GM21390 (cell line): ENCODE results near the gene ZFAND6.
A peak's percentile ranks its signal among the peaks of the same experiment; 100 is the strongest.

ENCODE experiments used
- ATAC-seq: cut with Tn5 transposase; IDR thresholded peaks from one replicate; pipeline ENCODE4 v1.9.1; 2021; ENCODE audit not compliant: unreplicated experiment

Gene ZFAND6

DNA sequence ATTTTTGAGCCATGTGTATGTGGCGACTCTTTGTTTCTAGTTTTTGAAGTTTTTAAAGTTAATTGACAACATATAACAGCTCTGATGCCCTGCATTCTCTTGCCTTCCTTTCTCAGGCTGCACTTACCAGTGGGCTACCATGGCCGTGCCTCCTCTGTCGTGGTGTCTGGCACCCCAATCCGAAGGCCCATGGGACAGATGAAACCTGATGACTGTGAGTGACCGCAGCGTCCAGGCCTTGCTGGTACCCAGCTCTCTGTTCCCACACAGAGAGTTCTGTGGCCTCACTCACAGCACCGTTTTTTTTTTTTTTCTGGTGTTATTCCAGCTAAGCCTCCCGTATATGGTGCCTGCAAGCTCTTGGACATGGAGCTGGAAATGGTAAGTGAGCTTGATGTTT is 108.5 kb downstream of the ZFAND6 start:
- no peak for ATAC-seq

DNA sequence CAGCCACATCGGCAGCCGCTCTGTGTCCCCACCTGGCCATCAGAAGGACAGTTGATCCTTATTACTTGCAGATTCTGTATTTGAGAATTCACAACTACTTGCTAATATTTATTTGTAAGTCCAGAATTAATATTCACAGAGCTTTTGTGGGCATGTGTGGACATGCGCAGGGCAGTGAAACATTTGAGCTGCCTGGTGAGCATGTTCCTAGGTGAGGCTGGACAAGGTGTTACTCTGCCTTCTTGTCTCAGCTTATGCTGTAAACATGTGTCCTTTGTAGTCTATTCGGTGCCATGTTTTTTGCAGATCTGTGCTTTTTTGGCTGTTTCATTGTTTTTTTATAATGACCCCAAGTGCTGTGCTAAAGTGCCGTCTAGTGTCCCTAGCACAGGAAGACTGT is 108.9 kb downstream of the ZFAND6 start:
- ATAC-seq = no peak

DNA sequence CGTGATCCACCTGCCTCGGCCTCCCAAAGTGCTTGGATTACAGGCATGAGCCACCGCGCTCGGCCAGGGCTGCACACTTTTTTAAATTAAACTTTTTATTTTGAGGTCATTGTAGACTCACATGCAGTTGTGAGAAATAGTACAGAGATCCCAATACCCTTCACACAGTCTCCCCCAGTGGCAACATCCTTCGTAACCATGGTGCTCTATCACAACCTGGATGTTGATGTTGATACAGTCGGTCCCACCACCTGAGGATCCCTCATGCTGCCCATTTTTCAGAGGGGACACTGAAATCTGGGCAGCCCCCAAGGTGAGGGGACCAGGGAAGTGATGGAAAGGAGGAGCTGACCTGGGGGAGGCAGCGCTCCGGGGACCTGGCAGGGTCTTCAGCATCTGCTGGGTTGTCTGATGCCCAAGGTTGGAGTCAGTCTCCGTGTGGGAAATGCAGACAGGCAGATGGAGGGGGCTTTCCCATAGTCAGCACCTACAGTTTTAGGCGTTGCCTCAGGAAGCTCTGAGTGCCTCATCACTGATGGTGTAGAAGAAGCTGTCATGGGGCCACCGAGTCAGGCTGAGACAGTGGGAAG is 110.4 kb downstream of the ZFAND6 start:
- ATAC-seq = no peak

DNA sequence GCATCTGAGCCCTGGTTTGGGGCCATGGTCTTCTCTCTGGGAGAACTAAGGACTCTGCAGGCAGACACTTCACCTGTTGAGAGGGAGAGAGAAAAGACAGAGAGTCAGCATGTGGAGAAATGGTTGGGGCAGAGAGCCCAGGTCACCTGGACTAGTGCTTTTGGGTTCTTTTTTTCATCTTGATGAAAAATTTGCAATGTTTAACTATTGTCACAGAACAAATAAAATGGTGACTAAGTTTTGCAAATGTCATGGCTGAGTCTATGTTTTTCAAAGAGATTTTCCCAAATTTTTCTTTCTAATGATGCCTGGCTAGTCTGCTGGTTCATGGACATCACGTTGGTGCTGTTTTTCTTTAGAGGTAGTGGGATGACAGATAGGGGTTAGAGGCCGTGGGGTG is 111.1 kb downstream of the ZFAND6 start:
- ATAC-seq = no peak

DNA sequence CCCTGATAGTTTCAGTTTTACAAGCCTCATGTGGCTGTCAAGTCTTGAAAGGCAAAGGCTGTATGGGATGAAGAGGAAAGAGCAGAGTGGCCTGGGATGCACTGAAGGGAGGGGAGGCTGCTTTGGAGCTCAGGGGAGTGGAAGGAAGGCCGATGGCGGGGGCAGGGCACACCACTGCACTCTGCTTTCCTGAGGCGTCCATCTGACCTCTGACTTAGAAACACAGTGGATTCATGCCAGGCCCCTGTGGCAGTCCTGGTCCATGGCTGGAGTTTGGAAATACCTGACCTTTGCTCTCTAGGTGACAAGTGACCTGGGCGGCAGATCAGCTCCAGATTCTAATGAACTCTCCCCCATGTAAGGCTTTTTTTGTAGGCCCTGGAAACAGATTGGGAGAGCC is 112.3 kb downstream of the ZFAND6 start:
- no peak for ATAC-seq

DNA sequence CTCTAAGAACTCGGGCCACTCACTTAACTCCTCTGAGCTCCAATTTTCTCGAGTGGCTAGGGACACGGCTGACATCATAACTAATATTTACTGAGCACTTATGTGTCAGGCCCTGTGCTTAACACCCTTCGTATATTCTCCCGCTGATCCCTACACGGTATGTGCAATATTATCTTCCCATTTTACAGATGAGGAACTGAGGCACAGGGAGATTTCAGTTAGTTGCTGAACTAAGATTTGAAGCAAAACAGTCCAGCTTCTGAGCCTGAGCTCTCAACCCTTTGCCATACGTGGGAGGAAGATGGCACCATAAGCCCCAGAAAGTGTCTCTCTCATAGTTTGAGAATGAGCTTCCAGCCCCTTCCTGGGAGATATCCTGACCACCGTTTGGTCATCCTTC is 112.9 kb downstream of the ZFAND6 start:
- ATAC-seq = no peak

DNA sequence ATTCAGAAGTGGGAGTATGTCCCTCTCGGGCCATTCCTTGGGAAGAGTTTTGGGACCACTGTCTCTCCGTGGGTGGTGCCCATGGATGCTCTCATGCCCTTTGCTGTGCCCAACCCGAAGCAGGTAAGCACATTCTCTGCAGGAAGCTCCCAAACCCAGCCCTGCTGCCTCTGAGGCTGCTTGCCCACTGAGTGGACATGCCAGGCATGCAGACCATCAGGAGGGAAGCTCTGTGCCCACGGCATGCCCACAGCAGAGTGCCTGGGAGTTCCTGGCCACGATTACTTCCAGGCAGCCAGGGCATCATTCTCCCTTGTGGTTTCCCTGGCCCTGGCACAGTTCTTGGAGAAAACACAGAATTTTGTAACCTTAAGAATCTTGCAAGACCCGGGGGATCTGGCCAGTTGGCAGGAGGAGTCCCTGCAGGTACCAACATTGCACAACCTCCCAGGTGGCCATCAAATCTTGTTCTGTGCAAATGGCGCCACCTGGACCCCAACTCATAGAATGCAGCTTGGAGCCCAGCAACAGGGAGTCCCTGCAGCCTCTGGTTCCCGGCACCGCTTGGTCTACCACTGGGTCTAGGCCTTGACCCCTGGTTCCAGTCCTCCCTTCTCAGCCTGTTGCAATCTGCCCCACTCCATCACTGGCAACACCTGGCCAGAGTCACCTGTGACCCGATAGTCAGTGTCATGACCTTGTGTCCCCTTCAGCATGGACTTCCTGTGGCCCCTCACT is 113.7 kb downstream of the ZFAND6 start:
- peak; percentile 90 for ATAC-seq

DNA sequence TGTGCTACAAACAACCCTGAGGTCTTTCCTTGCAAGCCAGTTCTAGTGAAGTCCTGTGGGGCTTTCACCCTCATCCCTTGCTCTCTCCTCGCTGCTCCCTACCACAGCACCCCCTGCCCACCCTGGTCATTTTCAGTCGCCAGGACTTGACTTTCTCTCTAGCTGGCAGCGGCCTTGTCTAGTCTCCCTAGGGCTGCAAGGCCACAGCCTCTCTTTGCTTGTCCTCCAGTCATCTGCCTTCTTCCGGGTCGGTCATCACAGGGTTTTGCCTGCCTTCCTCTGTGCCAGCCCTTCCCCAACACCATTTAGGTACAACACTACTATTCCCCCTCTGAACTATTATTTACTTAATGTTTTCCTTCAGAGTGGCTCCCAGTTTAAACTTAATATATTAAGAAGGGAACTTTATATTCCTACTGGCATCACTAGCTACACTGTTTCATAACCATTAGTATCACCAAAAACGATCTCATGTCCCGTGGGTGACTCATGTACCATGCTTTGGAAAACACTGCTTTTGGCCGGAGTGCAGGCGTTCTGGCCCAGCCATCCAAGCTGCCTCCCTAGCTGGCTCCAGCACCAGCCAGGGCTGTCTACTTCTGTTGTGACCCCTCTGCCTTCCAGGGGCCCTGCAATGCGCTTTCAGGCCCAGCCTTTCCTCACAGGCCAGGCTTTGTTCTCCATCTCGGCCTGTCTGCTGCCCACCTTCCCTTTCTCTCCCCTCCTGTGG is 114.7 kb downstream of the ZFAND6 start:
- no peak for ATAC-seq

DNA sequence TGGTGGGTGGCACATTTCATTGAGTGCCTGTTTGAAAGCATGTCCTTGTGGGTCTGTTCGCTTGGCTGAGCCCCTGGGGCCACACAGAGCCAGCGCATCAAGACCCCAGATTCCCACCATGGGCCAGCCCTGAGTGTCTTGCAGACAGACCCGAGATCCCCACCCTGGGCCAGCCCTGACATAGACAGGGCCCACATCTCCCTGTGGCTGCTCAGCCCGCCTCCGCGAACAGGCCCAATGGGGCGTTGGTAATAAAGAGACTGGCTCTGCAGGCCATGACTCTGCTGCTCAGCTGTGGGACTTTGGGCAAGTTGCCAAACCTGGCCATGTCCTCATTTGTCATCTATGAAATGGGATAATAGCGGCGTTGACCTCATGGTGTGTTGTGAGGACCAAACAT is 116.0 kb downstream of the ZFAND6 start:
- ATAC-seq = no peak

DNA sequence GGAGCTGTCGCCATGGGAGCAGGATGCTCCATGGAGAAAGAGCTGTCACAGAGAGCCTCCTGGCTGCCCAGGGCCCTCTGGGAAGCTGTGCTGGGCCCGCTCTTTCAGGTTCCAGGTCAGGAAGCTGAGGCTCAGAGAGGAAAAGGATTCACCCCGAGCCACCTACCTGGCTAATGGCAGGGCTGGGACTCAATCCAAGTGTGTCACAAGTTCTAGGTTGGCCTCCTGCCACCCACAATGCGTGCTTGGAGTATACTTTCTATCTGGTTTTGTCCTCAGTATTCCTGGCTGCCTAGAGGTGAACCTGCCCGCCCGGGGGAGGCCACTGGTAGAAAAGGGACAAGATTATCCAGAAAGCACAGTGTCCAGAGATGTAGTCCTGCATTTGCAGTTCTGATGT is 117.0 kb downstream of the ZFAND6 start:
- no peak for ATAC-seq

DNA sequence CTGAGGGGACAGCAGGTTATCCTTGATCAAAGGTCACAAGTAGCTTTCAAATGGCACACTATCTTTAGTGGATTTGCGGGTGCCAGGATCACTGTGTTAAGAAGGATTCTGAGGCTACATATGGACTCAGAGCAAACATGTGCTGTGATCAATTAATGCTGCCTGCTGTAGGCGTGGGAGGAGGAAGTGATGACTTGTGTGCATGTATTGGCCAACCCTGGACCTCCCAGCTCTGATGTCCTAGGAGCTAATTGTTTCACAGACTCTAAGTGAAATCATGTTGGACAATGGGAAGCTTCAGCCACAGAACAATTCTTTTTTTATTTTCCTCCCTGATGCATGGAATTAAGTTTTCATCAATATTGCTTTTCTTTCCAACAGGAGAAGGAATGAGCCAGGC is 117.7 kb downstream of the ZFAND6 start:
- no peak for ATAC-seq

DNA sequence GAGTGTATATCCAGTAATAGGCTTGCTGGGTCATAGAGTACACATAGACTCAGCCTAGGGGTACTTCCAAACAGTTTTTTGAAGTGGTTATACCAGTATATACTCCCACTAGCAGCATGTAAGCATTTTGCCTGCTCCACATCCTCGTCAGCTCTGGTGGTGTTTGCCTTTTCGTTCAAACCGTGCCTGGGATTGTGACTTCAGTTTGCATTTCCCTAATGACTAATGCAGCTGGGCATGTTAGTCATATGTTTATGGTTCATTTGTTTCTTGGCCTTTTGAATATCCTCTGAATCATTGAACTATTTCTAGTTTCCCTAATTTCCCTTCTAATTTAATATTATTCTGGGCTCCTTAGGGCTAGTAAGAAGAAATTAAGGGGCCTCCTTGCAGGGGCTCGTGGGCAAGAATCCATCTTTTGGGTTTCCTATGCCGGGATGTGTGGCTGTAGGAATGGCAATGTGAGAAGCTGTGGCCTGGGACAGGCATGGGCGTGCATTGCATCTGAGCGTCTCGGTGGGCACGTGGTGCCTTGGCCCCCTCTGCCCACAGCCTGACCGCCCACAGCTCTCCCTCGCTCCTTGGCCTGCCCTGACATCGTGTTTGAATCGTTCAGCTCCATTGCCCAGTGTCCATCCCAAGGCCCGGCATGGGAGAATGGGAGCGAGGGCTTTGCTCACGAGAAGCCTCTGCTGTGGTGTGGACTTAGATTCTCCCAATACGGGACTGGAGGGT is 119.7 kb downstream of the ZFAND6 start:
- no peak for ATAC-seq

DNA sequence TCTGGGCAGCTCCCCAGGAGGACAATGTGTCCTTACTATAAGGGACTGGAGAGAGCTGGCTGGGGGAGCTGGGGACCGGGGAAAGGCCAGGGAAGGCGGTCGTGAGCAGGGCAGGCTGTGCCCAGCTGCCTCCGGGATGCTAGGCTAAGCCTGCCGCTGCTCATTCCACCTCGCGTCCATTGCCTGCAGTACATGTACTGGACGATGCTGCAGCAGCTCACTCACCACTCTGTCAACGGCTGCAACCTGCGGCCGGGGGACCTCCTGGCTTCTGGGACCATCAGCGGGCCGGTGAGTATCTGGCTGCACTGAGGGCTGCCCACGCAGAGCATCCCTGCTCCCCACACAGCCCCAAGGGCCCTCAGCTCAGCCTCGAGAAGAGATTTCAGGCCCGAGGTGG is 120.5 kb downstream of the ZFAND6 start:
- ATAC-seq = no peak

DNA sequence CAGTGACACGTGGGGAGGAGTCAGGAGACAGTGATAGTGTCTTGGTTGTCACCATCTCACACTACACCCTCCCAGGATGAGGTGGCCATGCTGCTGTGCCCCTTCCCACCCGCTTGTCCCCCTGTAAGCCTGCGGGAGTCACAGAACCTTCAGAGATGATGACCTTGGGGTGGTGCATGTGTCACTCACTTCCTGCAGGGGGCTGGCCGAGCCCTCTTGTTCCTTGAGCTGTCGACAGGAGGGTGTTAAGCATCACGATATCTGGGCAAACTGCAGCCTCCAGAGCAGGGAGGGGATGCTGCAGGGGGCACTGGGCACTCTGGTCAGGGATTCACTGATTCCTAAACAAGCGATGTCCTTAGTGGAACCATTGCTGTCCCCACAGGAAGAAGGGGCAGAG is 121.0 kb downstream of the ZFAND6 start:
- ATAC-seq = no peak

DNA sequence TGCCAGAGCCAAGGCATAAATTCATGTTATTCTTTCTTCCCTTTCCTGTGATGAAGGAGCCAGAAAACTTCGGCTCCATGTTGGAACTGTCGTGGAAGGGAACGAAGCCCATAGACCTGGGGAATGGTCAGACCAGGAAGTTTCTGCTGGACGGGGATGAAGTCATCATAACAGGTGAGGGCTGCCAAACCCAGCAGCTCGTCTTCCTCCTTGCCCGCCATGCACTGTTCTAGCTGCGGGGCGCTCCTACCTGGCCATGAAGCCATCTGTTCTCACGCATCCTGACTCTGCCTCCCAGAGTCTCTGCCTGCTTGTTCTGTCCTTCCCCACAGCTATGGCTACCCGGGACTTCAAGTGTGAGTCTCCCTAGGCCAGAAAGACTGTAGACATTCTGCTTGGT is 121.5 kb downstream of the ZFAND6 start:
- no peak for ATAC-seq

DNA sequence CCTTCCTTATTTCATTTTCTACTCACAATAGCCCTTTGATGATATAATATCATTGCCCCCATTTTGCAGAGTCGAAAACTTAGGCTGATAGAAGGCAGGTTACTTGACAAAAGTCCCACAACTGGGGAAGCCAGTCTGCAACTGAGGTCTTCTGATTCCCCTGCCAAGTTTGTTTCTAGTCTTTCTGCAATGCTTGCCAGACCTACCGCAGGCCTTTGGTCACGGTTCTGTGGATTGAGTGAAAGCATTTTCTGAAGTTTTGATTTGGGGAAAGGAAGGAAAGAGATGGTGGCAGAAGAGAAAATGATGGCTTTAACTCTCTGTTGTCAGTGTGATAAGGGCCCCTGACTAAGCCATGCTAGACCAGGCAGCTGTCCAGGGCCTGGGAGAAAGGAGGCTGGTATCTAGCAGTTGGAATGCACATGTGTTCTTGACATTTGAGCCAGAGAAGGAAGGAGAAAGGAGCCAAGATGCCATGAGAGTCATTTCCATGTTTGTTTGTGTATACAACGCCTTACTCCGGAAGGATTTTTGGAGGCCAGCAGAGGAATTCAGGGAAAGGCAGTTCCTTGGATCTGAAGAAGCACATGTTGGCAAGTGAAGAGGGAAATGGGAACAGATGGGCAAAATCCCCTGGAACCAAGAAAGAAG is 123.3 kb downstream of the ZFAND6 start:
- ATAC-seq = no peak

DNA sequence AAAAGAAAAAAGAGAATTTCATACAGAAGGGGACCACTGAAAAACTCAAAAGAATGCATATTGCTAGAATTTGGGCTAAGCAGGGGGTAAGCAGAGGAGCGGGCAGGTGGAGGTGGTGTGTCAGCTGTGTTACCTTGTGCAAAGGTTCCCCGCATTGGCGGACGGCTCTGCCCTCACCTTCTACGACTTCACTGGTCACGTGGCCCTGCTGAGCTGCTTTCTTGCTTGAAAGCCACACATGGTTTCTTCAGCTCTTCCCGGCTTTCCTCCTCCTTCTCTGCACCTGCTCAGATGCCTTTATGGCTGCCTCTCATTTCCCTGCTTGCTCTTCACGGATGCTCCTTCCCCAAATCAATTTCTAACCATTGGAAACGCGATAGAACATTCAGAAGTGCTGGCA is 123.8 kb downstream of the ZFAND6 start:
- no peak for ATAC-seq

DNA sequence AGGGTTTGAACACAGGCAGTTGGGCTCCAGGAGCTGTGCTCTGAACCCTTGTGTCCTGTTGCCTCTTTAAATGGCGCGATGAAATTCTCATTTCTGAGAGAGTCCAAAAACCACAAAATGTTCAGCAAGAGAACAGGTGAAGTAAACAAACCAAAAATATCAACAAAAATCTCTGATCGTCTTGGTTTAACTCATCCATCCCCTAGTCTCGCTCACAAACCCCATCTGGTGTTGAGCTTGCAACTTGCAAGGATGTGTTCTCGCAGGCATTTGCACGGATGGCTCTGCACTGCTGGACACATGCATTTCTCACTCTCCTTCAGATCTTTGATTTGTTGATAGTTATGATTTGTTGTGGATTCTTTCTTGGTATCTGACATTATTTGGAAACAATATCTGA is 124.4 kb downstream of the ZFAND6 start:
- no peak for ATAC-seq

DNA sequence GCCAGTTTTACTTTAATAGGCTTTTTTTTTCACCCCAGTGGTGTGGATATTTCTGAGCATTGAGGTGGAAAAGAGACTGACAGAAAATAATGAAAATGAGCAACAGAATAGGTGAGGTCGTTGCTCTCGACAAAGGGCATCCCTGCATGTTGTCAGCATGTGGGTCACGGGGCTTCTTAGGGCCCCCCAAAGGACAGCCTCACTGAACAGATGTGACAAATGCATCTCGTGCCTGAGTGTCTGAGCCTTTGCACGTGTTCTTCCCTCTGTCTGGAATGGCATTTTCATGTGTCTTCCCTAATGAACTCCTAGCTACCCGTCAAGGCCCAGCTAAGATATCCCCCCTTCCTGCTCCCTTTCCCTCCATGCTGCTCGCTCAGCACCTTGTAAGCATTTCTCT is 125.1 kb downstream of the ZFAND6 start:
- no peak for ATAC-seq

DNA sequence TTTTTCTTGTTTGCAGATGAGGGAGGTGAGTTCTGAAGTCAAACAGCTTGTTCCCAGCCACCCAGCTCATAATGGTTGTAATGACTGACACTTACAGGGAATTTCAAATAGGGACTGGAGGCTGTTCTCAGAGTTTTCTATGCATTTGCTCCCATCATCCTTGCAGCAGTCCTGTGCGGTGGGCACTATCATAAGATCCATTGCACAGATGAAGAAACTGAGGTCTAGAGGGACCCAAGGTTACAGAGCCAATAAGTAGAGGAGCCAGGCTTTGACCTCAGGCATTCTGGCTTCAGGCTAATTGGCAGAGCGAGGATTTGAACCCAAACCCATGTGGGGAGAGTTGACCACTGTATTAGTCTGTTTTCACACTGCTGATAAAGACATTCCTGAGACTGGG is 125.7 kb downstream of the ZFAND6 start:
- ATAC-seq = no peak

DNA sequence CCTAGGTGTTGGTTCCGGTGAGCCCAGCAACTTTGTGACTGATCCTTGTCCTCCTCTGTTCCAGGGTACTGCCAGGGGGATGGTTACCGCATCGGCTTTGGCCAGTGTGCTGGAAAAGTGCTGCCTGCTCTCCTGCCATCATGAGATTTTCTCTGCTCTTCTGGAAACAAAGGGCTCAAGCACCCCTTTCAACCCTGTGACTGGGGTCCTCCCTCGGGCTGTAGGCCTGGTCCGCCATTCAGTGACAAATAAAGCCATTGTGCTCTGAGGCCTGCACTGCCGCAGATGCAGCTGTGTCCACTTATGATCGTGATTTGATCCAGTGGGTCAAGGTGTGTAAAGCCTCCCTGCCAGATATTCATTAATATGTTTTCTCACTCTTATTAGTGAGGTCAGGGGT is 126.6 kb downstream of the ZFAND6 start:
- no peak for ATAC-seq
